ENCODE results near the gene ZNF831. TPM values are rescaled to one million over a fixed set of nuclear protein-coding genes. Genes with fewer than 3 reads are reported as not detected.
A peak's percentile ranks its signal among the peaks of the same experiment; 100 is the strongest.

The ZNF831 gene
- total RNA-seq, 1 donor from 2014 or later, result 4.0 TPM

DNA sequence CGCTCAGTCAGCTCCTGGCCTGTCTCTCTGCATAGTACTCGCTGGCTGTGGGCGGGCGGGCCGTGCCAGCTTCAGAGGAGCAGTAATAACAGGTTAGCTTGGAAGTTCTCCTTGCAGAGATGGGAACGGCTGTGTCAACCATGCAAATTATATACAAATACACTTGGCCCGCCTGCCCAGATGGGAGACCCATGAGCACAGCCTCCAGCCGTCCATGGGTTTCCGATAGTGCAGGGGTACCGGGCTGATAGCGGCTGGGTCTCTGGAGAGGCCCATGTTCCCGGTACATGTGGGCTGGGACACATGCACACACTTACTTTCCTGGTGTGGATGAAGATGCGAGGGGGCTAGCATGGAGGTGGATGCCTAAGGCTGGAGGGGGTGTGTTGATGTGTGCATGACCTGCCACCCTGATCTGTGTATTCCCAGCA is 12.8 kb upstream of the ZNF831 start:
- ChIA-PET POLR2A (interaction anchor here (1.1 kb wide), 1 partner anchor 27 kb away, joined by 3 read pairs; no protein-coding TSS in a partner anchor), CTCF (no interaction called here)
- Mint-ChIP-seq H3K27ac (peak overlapping the region; percentile 90), H3K27me3 (no peaks in the 10 kb centered on the region), H3K9me3 (no peaks in the 10 kb centered on the region), H3K4me3 (no peak overlapping the region), H3K36me3 (ENCODE audit: low read depth) (peaks cover 2% of the 10 kb centered on the region), H3K4me1 (peaks cover 56% of the 10 kb centered on the region)
- ATAC-seq (ENCODE audit: low read depth), result no peak
- TF ChIP-seq, protein P1, sequence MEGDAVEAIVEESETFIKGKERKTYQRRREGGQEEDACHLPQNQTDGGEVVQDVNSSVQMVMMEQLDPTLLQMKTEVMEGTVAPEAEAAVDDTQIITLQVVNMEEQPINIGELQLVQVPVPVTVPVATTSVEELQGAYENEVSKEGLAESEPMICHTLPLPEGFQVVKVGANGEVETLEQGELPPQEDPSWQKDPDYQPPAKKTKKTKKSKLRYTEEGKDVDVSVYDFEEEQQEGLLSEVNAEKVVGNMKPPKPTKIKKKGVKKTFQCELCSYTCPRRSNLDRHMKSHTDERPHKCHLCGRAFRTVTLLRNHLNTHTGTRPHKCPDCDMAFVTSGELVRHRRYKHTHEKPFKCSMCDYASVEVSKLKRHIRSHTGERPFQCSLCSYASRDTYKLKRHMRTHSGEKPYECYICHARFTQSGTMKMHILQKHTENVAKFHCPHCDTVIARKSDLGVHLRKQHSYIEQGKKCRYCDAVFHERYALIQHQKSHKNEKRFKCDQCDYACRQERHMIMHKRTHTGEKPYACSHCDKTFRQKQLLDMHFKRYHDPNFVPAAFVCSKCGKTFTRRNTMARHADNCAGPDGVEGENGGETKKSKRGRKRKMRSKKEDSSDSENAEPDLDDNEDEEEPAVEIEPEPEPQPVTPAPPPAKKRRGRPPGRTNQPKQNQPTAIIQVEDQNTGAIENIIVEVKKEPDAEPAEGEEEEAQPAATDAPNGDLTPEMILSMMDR (IDR thresholded peaks at IDR 0.05), result no peak
- DNase-seq, result no peak
- intact Hi-C loops (cut with micrococcal nuclease), result loop anchor here (1.0 to 2.0 kb wide), 2 partner anchors 14 to 28 kb away; no protein-coding TSS in a partner anchor

DNA sequence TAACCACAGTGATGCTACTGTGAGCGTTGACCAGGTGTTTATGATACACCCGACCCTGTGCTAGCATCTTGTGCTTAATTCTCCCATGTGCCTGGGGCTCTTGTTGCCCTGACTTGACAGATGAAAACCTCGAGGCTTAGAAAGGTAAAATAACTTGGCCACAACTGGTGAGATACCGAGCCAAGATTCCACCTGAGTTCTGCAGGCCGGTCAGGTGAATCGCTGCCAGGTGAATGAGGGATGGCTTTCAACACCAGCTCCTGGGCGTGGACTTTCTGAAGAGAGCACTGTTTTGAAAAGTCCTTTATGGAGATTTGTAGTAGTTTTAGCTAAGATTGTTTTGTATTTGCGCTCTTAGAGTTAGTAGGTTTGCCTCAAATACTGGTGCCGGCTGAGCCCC is 12.2 kb upstream of the ZNF831 start:
- ATAC-seq (ENCODE audit: low read depth) (no peak), DNase-seq (no peak)
- CTCF ChIA-PET, result no interaction called here
- Mint-ChIP-seq H3K36me3 (ENCODE audit: low read depth) (peaks cover 2% of the 10 kb centered on the region), H3K27me3 (no peaks in the 10 kb centered on the region), H3K4me1 (peaks cover 50% of the 10 kb centered on the region), H3K9me3 (no peaks in the 10 kb centered on the region), H3K27ac (no peak overlapping the region), H3K4me3 (no peak overlapping the region)
- TF ChIP-seq, protein P1 (IDR thresholded peaks at IDR 0.05), result no peak
- intact Hi-C loops (cut with micrococcal nuclease), result loop anchor here (2.0 kb wide), 1 partner anchor 13 kb away; no protein-coding TSS in a partner anchor
- POLR2A ChIA-PET, result interaction anchor here (1.1 kb wide), 1 partner anchor 28 kb away, joined by 3 read pairs; no protein-coding TSS in a partner anchor

DNA sequence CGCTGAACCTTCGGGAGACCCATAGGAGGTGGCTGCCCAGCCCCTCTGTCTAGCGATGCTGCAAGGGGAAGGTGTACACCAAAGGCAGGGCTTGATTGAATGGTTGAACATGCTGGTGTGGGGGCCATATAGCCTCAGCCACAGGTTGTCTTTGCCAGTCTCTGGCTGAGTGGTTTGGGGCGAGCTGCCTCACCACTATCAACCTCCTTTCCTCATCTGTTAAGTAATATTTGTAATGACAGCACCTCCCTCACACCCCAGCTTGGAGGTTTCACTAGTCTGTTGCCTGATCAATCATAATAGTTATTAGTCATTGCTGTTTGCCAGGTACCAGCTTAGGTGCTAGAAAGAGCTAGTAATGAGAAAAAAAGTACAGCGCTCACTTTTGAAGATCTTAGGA is 11.8 kb upstream of the ZNF831 start:
- Mint-ChIP-seq H3K4me3 (no peak overlapping the region), H3K27ac (no peak overlapping the region), H3K9me3 (no peaks in the 10 kb centered on the region), H3K27me3 (no peaks in the 10 kb centered on the region), H3K4me1 (peaks cover 46% of the 10 kb centered on the region), H3K36me3 (ENCODE audit: low read depth) (peaks cover 2% of the 10 kb centered on the region)
- POLR2A ChIA-PET, result no interaction called here
- CTCF ChIA-PET, result no interaction called here
- TF ChIP-seq, protein P1 (IDR thresholded peaks at IDR 0.05), result no peak
- DNase-seq (no peak), ATAC-seq (ENCODE audit: low read depth) (no peak)
- intact Hi-C loops (cut with micrococcal nuclease), result loop anchor here (2.0 kb wide), 1 partner anchor 13 kb away; no protein-coding TSS in a partner anchor

DNA sequence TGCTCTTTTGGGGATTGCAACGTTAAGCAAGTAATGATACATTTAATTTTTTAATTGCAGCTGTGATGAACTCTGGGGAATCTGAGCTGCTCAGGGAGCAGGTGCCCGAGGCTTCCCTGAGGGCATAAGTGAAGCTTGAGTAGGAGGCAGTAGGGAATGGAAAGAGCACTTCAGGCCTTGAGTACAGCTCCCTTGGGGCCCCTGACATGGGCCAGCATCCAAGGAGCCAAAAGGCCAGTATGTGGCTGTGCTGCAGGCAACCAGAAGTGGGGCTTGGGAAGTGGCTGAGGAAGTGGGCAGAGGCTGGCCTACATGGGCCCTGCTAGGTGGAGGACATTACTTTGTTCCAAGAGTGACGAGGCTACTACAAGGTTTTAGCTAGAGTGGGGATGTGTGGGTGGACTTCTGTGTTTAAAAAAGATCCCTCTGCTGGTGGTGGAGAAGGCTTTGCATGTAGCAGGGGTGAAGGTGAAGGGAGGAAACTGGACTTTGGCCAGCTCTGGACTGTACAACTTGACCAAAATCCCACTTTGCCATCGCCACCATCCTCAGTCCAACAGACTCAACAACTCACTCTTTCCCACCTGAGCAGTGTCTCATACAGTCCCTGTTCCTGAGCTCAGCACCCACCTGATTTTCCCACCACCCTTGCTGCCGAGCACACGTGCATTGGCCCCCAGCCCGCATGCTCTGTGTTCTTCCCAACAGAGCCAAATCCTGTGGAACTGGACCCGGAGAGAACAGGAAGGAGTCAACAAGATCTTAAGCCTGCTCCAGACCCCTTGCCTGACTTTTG is 10.9 kb upstream of the ZNF831 start:
- peaks cover 37% of the 10 kb centered on the region for H3K4me1 Mint-ChIP-seq
- no peaks in the 10 kb centered on the region for H3K27me3 Mint-ChIP-seq
- H3K27ac Mint-ChIP-seq, result no peak overlapping the region
- peaks cover 2% of the 10 kb centered on the region for H3K36me3 Mint-ChIP-seq (ENCODE audit: low read depth)
- DNase-seq (no peak), ATAC-seq (ENCODE audit: low read depth) (no peak)
- intact Hi-C loops (cut with micrococcal nuclease), result no loop called here
- no peak overlapping the region for H3K4me3 Mint-ChIP-seq
- ChIA-PET CTCF (interaction anchor here (1.1 kb wide), 1 partner anchor 66 kb away, joined by 5 read pairs; no protein-coding TSS in a partner anchor), POLR2A (interaction anchor here (0.6 kb wide), 1 partner anchor 77 kb away, joined by 4 read pairs; no protein-coding TSS in a partner anchor)
- H3K9me3 Mint-ChIP-seq, result no peaks in the 10 kb centered on the region
- TF ChIP-seq, protein P1 (IDR thresholded peaks at IDR 0.05), result no peak

DNA sequence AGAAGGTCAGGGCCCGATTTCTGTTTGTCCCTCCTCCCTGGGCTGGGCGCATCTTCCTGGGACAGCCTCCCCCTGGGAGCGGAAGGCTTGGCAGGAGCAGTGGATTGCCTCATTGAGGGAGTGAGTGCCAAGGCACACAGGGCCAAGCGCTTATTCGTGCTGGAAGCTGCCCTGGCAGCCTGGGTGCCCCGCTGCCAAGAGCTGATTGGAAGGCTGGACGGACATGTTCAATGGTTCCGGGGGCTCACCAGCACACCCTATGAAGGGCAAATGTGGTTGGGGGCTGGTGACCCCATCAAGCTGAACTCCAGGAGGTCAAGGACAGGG is 10.3 kb upstream of the ZNF831 start:
- TF ChIP-seq, protein P1 (IDR thresholded peaks at IDR 0.05), result no peak
- POLR2A ChIA-PET, result interaction anchor here (0.6 kb wide), 1 partner anchor 77 kb away, joined by 4 read pairs; no protein-coding TSS in a partner anchor
- intact Hi-C loops (cut with micrococcal nuclease), result no loop called here
- H3K27ac Mint-ChIP-seq, result no peak overlapping the region
- H3K36me3 Mint-ChIP-seq (ENCODE audit: low read depth), result no peaks in the 10 kb centered on the region
- no peak for ATAC-seq (ENCODE audit: low read depth)
- H3K27me3 Mint-ChIP-seq, result no peaks in the 10 kb centered on the region
- no peaks in the 10 kb centered on the region for H3K9me3 Mint-ChIP-seq
- H3K4me1 Mint-ChIP-seq, result peaks cover 32% of the 10 kb centered on the region
- no peak for DNase-seq
- no peak overlapping the region for H3K4me3 Mint-ChIP-seq
- CTCF ChIA-PET, result interaction anchor here (1.1 kb wide), 1 partner anchor 66 kb away, joined by 5 read pairs; no protein-coding TSS in a partner anchor
